Measurements from ENCODE around the gene SCG3.

The SCG3 gene

DNA sequence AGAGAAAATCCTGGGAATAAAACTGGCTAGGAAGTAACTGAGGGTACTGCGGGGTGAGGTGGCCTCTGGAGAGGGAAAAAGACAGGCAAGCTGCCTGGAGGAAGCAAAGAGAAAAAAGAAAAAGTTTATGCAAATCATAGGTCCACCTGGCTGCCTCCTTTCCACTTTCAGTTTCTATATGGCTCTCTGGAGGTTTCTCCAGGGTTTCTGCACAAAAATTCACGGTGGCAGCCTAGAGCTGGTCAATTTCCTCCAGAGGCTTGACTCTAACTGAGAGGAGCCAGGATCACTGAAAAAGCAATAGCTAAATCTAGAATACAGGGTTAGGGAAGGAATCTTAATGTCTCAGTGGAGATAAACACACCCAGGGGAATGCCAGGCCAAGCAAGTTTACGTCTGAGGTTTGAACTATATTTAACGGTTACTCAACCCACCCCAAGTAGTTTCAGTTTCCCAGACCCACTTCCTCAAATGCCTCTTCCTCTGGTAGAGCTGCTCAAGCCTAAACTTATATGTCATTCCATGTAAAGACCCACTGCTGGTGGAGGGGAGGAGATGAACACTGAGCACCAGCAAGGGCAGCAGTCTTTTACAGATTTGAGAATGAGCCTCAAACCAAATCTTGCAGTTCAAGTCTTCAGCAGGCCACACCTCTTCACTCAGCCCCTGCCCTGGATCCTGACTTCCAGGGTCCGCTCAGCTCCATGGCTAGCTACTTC is 50.4 kb downstream of the SCG3 start:
- no peak for DNase-seq

GRCh38 chr15:51732646-51733045 is 51.3 kb downstream of the SCG3 start:
- DNase-seq = no peak

DNA sequence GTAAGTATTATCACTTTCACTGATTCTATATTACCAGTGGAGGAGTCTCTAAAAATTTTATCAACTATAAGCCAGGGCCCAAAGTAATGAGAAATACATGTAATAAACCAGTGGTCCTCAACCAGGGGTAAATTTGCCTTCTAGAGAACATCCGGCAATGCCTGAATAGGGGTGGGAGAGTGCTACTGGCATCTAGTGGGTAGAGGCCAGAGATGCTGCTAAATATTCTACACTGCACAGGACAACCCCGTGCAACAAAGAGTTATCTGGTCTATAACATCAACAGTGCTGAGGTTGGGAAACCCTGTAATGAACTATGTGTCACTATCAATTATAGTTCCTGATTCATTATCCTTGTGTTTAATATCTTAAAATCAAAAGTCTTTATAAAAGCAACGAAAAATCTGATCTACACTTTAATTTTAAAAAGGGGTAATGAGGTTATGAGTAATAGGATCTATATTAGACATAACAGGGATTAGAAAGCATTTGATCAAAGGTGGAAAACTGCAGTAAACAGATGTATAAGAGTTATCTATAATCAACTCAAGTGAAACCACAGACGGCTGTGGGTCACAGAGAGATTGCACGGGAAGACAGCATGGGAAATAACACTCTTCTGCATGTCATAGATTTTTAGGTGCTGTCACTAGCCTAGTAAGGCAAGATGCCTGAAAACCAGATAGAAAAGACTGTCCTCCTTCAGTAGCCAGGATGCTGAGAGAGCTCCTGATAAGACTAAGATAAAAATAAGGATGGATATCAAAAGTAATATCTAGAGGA is 54.1 kb downstream of the SCG3 start:
- DNase-seq = no peak

- no peak for DNase-seq
Measured at GRCh38 chr15:51736069-51736468, 54.8 kb downstream of the SCG3 start.

DNA sequence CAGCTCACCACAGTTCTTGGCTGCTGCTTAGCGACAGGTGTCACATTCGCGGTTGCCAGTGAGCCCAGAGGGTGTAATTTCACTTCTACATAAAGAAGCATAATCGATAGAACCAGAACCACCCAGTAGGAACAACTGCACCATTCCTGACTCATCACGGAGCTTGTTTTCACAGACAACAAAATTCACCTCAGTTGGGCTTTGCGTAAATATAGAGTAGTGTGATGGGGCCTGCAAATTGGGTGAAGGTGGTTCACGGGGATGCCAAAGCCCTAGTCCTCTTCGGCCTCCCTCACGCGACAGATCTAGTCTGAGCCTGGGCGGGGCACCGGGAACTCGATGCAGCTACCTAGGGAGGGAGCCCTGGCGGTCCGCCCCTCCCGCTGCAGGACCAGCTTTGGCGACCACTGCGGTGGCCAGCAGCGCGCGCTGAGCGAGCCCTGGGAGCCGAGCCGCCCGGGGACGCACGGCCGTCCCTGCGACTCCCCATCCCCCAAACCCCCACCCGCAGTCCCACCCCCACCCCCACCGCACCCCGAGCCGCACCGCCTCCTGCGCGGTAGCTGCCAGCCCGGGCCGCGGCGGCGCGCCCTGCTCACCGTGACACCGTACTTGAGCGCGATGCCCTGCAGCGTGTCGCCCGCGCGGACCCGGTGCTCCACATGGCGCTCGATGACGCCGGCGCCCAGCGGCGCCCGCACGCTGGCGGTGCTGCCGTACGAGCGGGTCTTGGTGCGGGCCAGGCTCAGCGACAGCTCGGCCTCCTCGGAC is 55.6 kb downstream of the SCG3 start:
- peak; percentile 25 for DNase-seq

GRCh38 chr15:51737522-51738305 is 56.4 kb downstream of the SCG3 start, which contains the start of gene LYSMD2:
Gene LYSMD2 (minus strand): TSS chr15:51737655. CDS start chr15:51737622, 33 bp downstream.
- no peak for DNase-seq

GRCh38 chr15:51738553-51738952 is 57.2 kb downstream of the SCG3 start:
- DNase-seq = no peak

- DNase-seq = no peak
Measured at GRCh38 chr15:51739061-51739712, 57.9 kb downstream of the SCG3 start.

DNA sequence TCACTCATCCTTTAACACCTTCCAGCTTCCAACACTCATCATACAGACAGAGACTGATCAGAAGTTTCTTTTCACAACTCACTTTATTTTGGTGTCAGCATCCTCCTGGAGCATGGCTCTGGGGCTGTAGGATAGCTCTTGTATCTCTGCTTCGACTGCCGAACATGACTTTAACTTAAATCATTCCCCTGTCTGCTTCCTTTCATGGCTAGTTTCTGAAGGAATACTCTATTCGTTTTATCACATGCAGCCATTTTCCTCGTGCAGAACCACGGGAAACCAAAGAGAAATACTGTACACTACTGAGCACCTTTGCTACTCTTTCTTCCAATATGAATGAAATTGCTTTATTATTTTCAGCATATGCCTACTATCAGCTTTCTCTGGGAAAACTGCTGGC is 68.0 kb downstream of the SCG3 start:
- no peak for DNase-seq

- no peak for DNase-seq
Measured at GRCh38 chr15:51750186-51750585, 68.9 kb downstream of the SCG3 start.

- DNase-seq = no peak
Measured at GRCh38 chr15:51750792-51751696, 69.7 kb downstream of the SCG3 start, which contains the start of gene TMOD2. Gene TMOD2 (plus strand): TSS chr15:51751597. CDS start chr15:51766442, 14,845 bp downstream.

GRCh38 chr15:51751697-51752683 is 70.7 kb downstream of the SCG3 start:
- DNase-seq = no peak

DNA sequence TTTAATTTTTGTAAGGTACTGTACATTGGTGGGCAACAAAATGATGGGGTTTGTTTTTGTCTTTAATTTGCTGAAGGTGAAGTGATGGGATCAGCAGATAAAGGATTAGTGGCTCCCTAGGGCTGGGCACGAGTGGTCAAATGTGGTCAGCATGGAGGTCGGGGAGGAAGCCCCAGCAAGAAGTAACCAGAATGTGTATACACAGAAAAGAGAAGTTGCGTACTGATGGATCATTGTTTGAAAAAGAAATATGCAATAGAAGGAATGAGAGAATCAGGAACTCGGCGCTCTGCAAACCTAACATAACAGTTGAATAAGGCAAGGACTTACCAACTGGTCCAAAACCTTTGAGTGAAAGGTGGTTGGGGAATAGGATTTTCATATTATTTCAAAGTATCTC is 71.6 kb downstream of the SCG3 start:
- no peak for DNase-seq

GRCh38 chr15:51754267-51754666 is 73.0 kb downstream of the SCG3 start:
- DNase-seq = no peak

DNA sequence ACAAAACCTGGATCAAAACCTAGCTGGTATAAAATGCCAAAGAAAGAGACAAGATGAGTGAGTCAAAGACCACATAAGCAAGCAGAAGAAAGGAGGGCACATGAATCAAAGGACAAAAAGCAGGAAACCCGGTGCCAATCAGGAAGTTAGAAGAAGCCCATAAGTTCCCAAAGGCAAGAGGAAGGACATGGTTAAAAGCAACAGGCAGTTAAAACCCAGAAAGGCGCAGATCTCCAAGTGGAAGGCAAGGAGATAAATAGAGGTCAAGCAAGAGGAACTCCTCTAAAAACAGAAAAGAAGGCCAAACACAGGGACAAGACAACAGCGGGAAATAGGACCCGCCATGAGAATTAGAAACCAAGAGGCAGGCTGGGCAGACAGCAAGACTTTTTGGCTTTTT is 74.5 kb downstream of the SCG3 start:
- DNase-seq = no peak

DNA sequence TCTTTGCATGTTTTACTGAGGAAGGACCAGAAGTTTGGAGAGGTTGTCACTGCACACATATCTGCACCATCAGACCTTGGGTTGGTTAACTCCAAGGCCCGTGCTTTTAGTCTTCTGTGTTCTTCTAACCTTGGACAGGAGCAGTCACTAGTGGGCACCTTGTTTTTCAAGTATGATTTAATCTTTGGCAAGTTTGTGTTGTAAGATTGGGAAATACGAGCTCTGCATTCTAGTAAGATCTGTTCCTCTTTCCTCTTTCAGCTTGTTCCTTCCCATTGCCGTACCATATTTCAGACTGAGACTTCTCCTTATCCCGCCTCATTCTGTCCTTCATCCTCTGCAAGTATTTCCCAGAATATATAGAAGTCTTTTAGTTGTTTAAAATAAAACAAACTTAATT is 75.2 kb downstream of the SCG3 start:
- DNase-seq = no peak

DNA sequence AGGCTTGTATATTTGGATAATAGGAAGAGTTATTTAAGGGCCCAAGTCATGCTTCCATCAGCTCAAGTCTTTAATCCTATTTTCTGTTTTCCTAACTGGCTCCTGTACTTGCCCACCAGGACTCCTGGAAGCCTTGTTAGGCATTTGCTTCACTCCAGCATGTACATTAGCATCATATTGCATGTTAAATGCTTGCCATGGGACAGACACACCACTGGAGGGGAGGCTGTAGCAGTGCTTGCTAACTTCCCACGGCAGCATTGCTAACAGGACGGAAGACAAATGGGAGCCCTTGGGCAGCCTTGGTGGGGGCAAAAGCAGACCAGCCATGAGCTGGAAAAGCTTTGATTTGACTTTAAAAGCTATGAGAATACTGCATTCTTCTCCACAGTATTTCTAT is 76.1 kb downstream of the SCG3 start:
- DNase-seq = no peak

DNA sequence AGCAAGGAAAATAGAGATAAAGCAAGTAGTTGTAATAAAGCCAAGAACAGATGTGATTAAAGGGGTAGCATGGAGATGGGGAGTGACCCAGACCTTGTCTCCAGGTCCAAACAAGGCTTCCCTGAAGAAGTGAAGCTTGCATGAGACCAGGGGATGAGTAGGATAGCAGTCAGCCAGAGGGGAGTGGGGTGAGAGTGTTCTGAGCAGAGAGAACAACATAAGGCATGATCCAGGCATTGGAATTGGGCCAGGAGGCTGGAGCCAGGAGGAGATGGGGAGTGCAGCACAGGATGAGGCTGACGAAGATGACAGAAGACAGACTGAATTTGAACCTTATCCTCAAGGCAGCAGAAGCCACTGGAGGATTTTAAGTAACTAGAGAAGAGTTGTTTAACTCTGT is 77.3 kb downstream of the SCG3 start:
- DNase-seq = no peak

GRCh38 chr15:51759557-51760070 is 78.3 kb downstream of the SCG3 start:
- DNase-seq = no peak

- DNase-seq = no peak
Measured at GRCh38 chr15:51760805-51761204, 79.5 kb downstream of the SCG3 start.
